Posterior vena cava (tissue), 2 donors: ENCODE measurements around the gene FPGS. TPM values are rescaled to one million over a fixed set of nuclear protein-coding genes. Genes with fewer than 3 reads are reported as not detected.
"Not testable (repeated sequence)": the region's sequence is repeated elsewhere in the genome, so short reads cannot be mapped to it uniquely, and the experiment has no call there.

Experiments
- DNase-seq: peaks from one replicate; pipeline ENCODE4 v3.0.0-alpha.2; 2020; ENCODE audit warnings: low spot score
- intact Hi-C, 2 donors: fragments of 100-400 bp; cut with DNase I; formaldehyde crosslinking; loops; one replicate each; pipeline versions ENCODE4 v1.14.1 to v1.14.2; 2022 to 2023
- total RNA-seq, 2 donors: library from RNA; stranded (reverse); fragmentation: NEBNext Ultra II Directional; extraction: Animal tissue kit (Norgen Biotek cat#: 25700); gene quantifications; one replicate each; pipeline ENCODE4 v1.2.1, GENCODE V29; 2021
- donor health status: DM: yes; HTN: yes; CAD: no.
- donor health status: DM: yes; HTN: yes; CAD: no.

Gene FPGS
- total RNA-seq, 2 donors from 2014 or later, result 35.5 to 55.1 TPM

DNA sequence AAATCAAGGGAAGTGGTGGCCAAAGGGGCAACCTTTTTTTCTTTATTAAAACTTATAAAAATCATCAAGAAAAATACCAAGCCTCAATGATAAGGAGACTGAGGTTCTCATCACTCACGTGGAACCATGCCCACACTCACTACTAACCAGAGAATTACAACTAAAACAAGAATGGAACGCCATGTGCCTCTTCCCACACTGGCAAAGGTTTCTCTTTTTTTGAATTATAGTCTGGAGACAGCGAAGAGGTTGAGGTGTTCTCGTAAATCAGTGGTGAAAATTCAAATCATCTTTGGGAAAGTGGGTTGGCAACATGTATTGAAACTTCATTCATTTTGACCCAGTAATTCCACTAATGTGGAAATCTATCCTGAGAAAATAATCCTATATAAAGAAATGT, 19.4 kb downstream of the FPGS start:
- intact Hi-C loops, result no loop called here
- DNase-seq, result no peak

DNA sequence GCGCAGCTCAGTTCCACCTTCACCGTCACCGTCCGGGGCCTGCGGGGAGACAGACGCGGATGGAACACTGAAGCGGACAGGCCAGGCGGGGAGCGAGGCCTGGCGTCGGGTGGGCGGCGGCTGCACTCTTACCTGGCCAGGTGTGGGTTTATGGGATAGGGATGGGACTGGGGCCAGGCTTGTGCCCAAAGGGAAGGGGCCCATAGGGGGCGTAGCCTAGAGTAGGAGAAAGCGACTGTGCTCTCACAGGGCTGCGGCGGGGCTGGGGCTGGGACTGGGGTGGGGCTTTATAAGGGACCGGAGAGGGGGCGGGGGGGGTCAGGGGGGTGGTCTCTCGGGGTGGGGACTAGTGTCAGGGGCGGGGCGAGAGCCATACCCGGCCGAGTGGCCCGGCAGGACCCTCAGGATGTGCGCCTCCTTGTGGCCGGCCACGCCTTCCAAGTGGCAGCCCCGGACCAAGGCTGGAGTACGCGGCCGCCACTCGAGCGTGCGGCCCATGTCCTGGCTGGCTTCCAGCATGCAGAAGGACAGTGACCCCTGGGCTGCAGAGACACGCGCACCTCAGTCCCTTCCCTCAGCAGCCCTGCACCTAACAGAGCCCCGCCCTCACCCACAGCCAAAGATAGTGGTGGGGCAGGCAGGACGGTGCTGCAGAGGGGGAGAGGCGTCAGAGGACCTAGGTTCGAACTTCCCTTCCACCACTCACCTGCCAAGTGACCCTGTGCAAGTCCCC, 22.8 kb downstream of the FPGS start:
- intact Hi-C loops, result loop anchor here (2.0 kb wide), 2 partner anchors 13 to 39 kb away; no protein-coding TSS in a partner anchor
- DNase-seq, result no peak

DNA sequence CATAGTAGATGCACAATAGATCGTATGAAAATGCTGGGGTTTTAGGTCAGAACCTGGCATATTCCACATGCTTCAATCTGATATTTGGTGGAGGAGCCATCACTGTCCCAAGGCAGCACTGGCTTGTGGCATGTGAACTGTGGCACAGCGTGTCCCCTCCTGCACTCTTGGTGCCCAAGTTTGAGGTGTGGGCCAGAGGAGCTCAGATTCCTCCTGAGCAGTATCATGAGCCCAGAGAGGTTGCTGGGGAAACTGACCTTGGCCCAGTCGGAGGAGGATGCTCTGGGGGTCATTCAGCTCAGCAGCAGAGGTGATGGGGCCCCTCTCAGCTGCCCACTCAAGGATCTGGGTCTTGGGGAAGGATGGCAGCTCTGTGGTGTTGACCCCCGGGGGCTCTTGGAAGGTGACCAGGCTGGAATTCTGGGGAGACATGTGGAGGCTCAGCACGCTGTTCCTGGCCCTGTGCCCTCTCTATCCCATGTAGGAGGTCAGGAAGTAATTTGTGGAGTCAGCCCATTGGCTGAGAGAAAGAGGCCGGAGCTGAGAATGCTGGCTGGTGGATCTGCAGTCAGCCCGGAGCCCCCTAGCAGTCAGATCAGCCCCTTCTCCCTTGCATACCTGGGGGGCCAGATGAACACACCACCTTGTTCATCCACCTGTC, 23.7 kb downstream of the FPGS start:
- no peak for DNase-seq
- intact Hi-C loops, result loop anchor here in 1 of 2 donors (2.0 kb wide), 1 partner anchor 38 kb away; no protein-coding TSS in a partner anchor

DNA sequence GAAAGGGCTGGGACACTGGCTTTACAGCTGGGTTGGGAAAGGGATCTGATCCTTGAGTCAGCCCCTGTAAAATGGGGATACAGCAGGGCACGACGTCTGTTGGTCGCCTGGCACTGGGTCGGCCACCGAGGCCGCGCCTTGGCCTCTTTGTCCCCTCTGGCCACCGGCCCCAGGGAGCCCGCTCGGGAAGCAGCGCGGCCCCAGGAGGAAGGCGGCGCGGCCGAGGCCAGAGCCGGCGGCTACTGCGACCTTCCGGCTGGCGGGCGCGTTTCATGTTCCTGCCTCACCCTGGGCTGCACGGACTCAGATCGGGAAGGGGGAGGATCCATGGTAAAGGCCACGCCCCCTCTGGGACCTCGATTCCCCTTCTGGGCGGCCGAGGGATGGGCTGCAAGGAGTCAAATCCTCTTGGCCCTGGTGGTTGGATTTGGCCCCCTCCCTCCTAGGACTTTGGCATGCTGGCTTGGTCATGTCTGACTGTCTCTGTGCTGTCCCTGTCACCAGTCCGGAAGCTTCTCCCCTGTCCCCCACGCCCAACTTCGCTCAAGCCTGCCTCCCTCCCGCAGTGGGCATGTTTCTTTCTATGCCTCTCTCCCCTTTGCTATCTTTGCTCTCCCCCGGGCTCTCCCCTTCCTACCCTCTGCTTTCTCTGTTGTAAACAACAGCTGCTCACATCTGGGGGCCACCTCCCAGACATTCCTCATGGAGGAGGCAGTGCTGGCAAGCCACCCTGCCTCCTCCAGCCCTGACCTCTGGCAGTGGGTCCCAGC, 25.8 kb downstream of the FPGS start:
- peak; percentile 97 for DNase-seq
- intact Hi-C loops, result no loop called here

DNA sequence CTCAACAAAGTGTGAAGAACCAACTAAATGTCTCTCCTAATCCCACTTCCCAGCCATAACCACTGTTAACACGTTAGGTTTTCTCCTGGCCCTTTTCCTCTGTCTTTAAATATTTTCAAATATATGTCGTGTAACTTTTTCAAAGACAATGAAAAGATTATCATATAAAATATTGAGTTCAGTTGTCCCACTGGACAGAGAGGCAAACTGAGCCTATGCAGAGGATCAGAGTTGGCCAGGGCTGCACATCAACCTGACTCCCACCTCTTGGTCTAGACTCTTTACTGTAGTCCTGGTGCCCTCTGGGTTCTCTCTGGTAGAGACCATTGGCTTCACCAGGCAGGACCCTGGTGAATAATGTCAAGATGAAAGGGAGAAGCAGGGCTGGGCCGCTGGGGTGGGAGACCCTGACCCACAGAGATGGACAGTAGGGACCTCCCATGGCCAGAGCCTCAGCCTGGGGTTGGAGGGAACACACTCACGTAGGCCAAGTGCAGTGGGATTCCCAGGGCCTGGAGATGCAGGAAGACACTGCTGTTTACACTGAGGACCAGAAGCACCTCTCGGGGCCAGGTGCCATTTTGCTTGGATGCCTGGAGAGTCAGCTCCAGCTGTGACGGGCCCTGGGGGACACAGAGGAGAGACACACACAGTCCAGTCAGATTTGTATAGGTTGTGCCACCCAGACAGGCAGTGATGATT, 26.7 kb downstream of the FPGS start:
- intact Hi-C loops, result no loop called here

DNA sequence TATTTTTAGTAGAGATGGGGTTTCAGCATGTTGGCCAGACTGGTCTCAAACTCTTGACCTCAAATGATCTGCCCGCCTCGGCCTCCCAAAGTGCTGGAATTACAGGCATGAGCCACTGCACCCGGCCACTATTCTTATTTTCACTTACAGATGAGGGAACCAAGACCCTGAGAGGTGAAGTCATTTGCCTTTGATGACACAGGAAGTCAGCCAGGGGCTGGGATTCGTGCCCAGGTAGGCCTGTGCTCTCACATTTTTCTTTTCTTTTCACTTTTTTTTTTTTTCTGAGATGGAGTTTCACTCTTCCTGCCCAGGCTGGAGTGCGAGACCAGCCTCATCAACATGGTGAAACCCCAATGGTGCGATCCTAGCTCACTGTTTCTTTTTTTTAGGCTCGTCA, 29.6 kb downstream of the FPGS start:
- intact Hi-C loops, result no loop called here
- DNase-seq, result no peak

More for the DNA sequence above, 26.7 kb downstream of the FPGS start:
- no peak for DNase-seq

DNA sequence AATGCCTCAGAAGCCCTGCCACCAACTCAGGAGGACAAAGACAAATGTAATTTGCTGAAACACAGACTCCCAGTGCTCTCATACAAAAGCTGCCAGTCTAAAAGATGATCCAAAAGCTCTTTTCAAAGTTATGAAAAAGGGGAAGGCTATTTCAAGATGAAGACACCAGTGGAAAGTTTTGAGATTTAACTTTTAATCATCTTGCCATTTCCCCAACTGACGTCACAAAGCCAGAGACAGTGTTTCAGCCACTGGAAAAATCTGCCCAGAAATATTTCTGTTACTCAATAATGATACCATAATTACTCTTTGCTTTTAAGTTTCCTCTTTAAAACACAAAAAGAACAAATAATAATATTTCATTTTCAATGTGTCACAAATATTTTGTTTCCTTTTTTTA, 30.9 kb downstream of the FPGS start:
- intact Hi-C loops, result no loop called here
- DNase-seq, result no peak

DNA sequence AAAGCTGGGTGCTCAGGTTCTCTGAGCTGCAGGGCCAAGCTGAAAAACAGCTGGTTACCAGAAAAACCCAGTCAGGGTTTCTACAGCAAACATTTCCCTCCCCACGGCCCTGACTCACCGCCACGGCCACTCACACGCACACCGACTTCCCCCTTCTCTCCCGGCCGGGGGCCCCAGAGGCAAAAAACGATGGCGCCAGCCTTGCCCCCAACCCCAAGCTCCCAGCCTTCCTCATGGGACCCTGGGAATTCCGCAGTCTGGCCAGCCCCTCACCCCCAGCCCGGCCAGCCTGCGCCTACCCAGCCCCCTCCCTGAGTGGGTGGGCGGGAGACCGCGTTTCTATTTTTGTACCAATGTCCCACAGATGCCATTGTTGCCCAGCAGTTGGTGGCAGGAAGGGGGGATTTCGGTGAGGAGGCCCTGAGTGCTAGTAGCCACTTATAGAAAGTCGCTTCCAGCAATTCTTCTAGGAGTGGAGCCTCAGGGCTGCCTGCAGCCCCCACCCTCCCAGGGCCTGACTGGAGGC, 33.4 kb downstream of the FPGS start:
- intact Hi-C loops, result loop anchor here in 1 of 2 donors (2.0 kb wide), 1 partner anchor 19 kb away; the partner anchor contains the start of gene ENG
- peak; percentile 91 for DNase-seq

DNA sequence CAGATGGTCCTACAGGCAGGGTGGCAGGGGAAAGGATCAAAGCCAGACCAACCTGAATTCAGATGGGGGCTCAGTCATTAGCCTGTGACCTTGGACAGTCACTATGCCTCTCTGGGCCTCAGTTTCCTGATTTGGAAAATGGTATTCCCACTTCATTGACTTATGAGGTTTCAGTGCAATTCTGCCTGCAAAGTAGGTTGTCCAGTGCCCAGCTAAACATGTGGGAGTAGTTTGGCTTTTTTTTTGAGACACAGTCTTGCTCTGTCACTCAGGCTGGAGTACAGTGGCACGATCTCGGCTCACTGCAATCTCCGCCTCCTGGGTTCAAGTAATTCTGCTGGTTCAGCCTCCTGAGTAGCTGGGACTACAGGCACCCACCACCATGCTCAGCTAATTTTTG, 33.9 kb downstream of the FPGS start:
- DNase-seq, intact Hi-C loops: not testable (repeated sequence)

DNA sequence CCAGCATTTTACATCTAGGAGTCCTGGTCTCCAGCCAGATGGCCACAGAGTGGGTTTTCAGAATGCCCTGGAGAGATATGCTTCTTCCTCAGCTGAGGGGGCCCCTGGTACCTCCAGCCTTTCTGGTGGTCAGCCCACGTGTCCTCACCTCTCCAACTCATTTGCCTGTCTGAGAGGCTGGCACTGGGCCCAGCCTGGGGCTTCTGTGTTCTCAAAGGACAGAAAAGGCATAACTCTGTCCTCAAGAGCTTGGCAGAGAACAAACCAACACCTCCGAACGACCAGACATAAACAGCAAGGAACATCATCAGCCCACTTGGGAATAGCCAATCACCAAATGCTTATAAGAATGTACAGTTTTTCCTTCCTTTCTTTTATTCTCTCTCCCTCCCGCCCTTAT, 34.7 kb downstream of the FPGS start:
- no peak for DNase-seq
- intact Hi-C loops, result no loop called here

DNA sequence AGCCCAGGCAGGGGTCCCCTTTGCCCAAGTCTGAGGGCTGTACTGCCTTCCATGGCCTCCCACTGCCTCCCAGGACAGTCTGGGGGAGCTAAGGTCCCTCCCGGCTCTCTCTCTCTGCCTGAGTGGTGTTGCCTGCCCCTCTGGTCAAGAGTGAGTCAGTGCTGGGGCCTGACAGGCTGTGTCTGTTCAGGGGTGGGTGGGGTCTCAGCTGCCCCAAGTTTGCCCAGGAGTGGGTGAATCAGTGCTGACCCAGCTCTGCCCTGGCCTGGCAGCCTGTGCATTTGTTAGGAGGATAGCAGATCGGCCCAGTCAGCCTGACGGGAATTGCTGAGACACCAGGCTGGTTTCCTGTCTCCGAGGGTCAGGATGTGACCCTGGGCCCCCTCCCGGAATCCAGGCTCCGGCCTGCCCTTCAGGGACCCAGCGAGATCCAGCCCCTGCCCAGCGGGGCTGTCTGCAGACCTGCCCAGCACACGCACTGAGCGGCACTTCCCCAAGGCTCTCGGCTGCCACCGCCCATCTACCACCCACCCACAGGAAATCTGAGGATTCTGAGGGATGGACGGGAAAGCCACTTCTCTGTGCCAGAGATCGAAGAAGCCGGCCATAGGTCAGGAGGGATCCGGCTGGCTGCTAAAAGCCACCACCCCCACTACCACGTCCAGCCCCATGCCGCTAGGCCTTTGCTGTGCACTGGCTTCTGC, 35.8 kb downstream of the FPGS start:
- intact Hi-C loops, result loop anchor here in 1 of 2 donors (2.0 kb wide), 1 partner anchor 14 kb away; no protein-coding TSS in a partner anchor
- DNase-seq, result peak; percentile 98

DNA sequence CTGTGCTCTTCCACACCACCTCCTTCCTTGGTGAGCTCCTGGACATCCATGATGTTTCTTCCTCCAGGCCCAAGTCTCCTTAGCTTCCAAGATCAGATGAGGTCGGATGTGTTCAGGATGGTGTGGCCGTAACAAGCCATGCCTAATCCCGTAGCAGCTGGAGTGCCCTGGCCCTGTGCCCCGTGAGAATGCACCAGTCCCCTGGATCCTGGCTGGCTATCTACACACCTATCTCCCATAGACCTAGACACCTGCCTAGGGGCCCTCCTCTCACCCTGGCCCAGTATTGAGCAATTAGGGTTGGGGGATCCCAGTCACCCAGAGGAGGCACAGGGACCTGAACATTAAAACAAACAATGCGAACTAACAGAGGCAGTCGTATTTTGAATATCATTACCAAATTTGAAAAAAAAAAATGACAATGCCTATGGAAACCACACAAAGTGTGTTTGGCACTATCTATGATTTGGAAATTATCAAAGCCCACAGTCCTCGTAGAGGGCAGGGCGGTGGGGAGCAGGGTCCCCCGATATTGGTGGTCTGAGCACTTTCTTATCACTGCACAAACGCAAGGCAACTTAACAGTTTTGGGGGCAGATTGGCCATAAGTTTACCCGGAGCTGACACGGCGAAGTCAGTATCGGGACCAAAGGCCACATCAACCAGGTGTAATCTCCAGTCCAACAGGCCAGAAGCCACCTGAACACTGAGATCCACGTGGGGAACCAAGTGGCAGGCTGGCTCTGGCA, 38.6 kb downstream of the FPGS start:
- DNase-seq, result no peak
- intact Hi-C loops, result no loop called here

DNA sequence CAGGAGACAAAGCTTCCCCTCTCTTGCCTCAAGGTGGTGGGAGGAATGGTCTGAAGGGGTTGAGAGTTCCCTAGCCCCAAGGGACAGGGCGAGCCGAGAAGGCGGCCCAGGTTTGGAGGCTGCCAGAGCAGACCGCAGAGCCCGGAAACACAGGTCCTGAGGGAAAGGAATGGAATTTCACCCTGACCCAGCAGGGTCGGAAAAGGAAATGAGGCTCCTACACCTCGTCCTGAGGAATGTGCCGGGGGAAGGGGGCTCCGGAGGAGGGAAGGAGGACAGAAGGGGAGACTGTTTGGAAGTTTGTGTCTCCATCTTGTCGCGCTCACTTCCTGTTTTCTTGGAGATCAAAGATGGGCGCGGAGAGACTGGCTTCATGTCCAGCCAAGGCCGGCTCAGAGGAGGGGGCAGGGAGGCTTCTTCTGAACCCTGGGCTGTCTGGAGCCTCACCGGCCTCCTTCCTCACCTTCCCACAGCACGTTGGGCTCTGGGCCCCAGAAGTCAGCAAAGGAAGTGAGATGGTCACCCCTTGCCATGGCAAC, 42.2 kb downstream of the FPGS start:
- intact Hi-C loops, result no loop called here
- no peak for DNase-seq

DNA sequence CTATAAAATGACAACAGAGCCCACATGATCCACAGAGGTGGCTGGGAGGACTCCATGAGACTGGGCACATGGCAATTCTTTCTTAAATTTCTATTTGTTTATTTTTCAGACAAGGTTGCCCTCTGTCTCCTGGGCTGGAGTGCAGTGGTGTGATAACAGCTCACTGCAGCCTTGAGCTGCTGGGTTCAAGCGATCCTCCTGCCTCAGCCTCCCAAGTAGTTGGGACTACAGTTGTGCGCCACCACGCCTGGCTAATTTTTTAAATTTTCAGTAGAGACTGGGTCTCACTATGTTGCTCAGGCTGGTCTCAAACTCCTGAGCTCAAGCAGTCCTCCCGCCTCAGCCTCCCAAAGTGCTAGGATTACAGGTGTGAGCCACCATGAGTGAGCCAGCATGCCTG, 42.9 kb downstream of the FPGS start:
- intact Hi-C loops, DNase-seq: not testable (repeated sequence)

DNA sequence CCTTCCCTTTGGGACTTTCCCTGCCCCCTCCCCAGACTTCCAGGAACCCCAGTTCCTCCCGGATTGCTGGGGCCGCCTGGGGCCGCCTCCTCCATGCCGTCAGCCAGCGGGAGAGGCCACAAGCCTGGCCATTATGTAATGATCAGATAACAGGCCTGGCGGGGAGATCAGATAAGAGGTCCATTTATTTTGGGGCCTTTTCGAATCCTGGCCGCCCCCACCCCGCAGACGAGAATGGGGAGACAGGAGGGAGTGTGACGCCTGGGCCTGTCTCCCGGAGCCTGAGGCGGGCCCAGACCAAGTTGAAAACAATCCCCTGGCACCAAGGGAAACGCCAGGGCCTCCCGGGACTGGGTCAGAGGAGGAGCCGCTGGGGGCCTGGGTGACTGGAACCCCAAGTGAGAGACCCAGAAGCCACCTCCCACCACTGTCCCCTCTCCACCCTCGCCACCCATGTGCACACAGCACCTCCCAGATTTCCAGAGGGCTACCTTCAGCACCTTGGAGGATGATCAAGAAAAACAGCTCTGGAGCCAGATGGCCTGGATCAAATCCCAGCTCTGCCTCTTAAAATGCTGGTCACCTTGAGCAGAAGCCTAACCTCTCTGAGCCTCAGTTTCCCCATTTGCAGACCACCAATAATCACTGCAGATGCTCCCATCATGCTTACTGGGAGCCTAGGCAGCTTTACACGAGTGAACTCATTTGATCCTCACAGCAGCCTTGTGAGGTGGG, 43.9 kb downstream of the FPGS start:
- peak; percentile 93 for DNase-seq
- intact Hi-C loops, result no loop called here

DNA sequence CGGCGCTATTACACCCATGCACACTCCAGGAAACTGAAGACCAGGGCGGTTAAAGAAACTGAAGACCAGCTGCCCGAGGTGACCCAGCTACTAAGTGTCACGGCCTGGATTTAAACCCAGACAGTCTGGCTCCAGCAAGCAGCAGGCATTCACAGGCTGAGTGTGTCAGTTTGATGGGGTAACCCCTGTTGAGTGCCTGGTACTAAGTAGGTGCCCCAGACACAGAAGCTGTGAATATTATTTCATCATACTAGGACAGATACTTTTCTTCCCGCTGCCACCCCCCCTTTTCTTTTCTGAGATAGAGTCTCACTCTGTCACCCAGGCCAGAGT, 44.5 kb downstream of the FPGS start:
- no peak for DNase-seq
- intact Hi-C loops, result no loop called here
